GM18517 (cell line): Measurements from ENCODE around the gene TMEM252.

ENCODE experiments used
- ATAC-seq: cut with Tn5 transposase; IDR thresholded peaks from one replicate; pipeline ENCODE4 v1.9.1; 2021; ENCODE audit warnings: mild to moderate bottlenecking, moderate library complexity; ENCODE audit not compliant: unreplicated experiment

Gene TMEM252

DNA sequence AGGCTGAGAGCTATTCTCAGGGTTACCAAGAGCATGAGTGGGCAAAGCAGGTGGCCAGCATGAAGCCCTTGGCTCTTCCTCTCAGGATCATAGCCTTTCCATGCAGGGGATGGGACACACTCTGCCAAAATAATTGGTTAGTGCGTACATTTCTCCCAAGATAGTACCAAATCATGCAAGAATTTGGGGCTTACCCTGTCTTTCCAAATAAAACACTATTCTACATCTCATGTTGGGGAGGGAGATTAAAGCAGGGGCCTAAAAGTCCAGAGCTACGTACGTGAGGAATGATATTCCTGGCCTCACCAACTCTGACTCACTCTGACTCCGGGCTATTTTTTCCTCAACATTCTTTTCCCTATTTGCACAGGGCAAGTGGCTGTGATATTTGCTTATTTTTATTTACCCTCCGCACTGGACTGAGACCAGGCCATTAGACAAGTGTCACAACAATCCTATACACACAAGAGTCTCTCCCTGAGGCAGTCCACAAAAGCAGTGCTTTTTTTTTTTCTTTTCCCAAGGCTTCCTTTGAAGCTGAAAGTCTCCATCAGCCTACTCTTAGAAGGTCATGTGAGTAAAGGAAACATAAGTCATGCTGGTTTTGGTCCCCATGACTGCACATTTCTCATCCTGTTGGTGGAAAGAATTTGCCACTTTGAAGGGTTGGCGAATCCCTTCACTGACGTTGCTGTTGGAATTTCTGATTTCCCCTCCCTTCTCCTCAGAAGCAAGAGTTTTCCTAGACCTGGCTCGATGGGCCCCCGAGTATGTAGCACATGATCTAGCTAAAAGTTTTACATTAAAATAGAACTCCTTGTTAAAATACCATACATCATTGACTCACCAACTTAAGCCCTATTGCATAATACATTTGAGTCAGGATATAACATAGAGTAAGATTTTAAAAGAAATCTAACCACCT is 40.0 kb downstream of the TMEM252 start:
- ATAC-seq = no peak

DNA sequence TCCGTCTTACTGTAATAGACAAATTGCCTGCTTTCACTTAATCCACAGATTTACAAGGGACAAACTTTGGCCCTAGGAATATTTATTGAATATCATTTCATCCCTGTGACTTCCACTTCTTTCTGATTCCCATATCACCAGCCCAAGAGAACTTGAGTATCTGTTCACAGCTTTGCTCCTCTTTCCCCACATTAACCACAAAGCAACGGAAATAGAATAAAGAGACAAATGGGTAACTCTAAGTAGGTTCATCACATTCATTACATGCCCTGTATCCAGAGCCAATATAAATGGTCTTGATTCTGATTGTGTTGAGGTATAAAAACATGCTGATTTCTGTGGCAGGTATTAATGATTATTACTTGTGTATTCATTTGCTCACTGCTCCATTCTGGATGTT is 41.9 kb downstream of the TMEM252 start:
- no peak for ATAC-seq

- no peak for ATAC-seq
Observed at GRCh38 chr9:68497629-68498028, 43.1 kb downstream of the TMEM252 start.

DNA sequence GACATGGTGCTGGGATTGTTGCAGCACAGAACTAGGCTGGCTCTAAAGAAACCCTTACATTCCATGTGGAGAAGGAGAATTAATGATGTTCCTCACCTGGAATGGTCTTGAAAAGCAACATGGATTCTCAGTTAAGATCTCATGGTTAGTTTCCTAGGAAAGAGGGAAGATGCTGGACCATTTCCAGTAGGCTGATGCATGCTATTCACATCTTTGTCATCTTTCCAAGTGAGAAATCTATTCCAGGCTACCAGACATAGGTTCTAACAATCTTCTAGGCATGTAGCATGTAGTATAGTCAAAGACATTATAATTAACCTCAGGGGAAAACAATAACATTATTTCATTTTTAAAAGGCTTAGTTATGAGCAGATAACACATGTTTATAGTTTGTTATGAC is 44.3 kb downstream of the TMEM252 start:
- ATAC-seq = no peak

DNA sequence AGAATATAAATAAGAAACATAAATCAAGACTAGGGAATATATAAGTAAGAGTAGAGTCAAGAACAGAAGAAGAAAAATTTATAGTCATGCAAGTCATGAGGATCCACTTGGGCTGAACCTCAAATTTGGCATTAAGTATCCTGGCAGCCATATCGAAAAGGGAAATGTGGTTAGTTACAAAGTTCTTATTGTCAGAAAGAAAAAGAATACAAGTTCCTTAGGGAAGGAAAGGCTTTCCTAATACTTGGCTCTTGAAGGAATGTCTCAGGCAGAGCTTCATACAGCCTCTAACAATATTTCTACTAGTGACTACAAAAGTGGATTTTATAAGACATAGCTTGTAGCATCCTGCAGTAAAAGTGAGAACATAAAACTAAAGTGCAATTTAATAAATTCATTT is 45.4 kb downstream of the TMEM252 start:
- no peak for ATAC-seq

GRCh38 chr9:68493958-68494577 is 46.6 kb downstream of the TMEM252 start:
- ATAC-seq = no peak

DNA sequence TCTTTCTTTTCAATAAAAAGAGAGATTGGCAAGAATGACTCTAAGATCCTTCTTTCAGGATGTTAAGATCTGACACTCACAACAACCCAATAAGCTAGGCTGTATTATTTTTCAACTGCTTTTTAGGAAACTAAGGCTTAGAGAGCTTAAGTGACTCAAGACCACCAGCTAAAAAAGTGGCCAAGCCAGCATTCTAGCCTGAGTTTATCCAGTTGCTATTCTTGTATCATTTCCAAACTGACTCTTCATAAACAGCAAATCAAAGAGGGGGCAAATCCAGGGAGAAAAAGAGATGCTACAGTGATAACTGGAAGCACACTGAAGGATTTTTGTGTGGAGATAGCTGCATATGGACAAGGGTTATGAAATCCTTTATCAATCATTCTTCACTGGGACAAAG is 47.1 kb downstream of the TMEM252 start:
- ATAC-seq = no peak

- no peak for ATAC-seq
Observed at GRCh38 chr9:68492806-68493205, 47.9 kb downstream of the TMEM252 start.

- ATAC-seq = no peak
Observed at GRCh38 chr9:68489646-68490045, 51.0 kb downstream of the TMEM252 start.

DNA sequence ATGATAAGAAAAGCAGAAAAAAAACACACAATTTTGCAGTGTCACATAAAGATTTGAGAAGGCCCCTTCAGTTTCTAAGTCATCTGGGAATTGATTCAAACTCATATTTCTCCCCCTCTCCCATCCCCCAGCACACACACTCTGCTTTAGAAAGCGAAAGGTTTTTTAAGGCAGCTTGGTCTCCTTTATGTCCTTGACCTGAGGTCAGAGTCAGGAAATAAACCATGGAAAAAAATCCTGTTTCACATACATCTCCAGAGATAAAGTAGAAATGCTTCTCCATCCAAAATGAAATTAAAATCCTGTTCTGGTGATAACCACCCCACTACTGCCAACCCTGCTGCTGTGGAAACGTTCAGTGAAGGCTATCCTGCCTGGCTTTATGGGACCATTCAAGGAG is 52.6 kb downstream of the TMEM252 start:
- ATAC-seq = no peak
